ENCODE measurements around the gene KCNA5.

The KCNA5 gene

GRCh38 chr12:5043589-5044419 lies at the start of gene KCNA5:
Gene KCNA5 (plus strand): TSS chr12:5043879. CDS start chr12:5044148, 269 bp downstream.
- no peak for FAIRE-seq

GRCh38 chr12:4994622-4995021 lies 49.1 kb upstream of the KCNA5 start:
- FAIRE-seq, result no peak

- FAIRE-seq, result no peak
Observed at GRCh38 chr12:4996714-4997113, 47.0 kb upstream of the KCNA5 start.

GRCh38 chr12:4997939-4998338 lies 45.7 kb upstream of the KCNA5 start:
- FAIRE-seq, result no peak

- no peak for FAIRE-seq
Observed at GRCh38 chr12:5000204-5000603, 43.5 kb upstream of the KCNA5 start.

GRCh38 chr12:5000658-5001385 lies 42.9 kb upstream of the KCNA5 start:
- FAIRE-seq, result no peak

GRCh38 chr12:5003025-5003666 lies 40.5 kb upstream of the KCNA5 start:
- no peak for FAIRE-seq

- FAIRE-seq, result no peak
Observed at GRCh38 chr12:5008661-5009060, 35.0 kb upstream of the KCNA5 start.

GRCh38 chr12:5010151-5010550 lies 33.5 kb upstream of the KCNA5 start:
- no peak for FAIRE-seq

GRCh38 chr12:5012337-5012736 lies 31.3 kb upstream of the KCNA5 start:
- FAIRE-seq, result no peak

GRCh38 chr12:5013266-5013730 lies 30.4 kb upstream of the KCNA5 start:
- no peak for FAIRE-seq

- no peak for FAIRE-seq
Observed at GRCh38 chr12:5014269-5014668, 29.4 kb upstream of the KCNA5 start.

- no peak for FAIRE-seq
Observed at GRCh38 chr12:5015711-5016492, 27.8 kb upstream of the KCNA5 start.

- FAIRE-seq, result no peak
Observed at GRCh38 chr12:5016526-5016925, 27.2 kb upstream of the KCNA5 start.

GRCh38 chr12:5017638-5018348 lies 25.9 kb upstream of the KCNA5 start:
- FAIRE-seq, result no peak

GRCh38 chr12:5018677-5019076 lies 25.0 kb upstream of the KCNA5 start:
- FAIRE-seq, result no peak

- no peak for FAIRE-seq
Observed at GRCh38 chr12:5022025-5022424, 21.7 kb upstream of the KCNA5 start.

- FAIRE-seq, result no peak
Observed at GRCh38 chr12:5022465-5023061, 21.1 kb upstream of the KCNA5 start.

- no peak for FAIRE-seq
Observed at GRCh38 chr12:5023842-5024241, 19.8 kb upstream of the KCNA5 start.

- FAIRE-seq, result no peak
Observed at GRCh38 chr12:5026342-5026938, 17.2 kb upstream of the KCNA5 start.

Data from G401.6 (cell line).